Measurements from ENCODE around the gene CDH4.

The CDH4 gene

DNA sequence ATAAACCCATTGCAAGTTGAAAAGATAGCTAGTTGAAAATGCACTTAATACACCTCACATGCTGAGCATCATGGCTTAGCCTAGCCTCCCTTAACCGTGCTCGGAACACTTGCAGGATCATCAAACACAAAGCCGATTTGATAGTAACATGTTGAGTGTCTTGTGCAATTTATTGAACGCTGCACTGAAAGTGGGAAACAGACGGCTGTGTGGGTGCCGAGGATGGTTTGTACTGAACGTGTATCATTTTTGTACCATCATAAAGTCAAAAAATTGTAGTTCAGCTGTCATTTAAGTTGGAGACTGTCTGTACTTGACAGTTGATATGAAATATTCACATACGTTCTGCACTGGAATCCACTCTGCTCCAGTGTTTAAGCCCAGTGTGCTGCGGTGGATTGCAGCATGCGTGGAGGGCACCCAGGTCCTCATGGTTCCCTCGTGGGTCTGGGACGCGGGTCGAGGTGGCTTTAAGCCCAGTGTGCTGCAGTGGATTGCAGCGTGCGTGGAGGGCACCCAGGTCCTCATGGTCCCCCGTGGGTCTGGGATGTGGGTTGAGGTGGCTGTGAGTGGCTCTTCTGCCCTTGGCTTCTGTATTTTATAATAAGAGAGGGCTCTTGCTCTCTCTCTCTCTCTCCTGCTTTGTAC is 77.0 kb downstream of the CDH4 start:
- DNase-seq (ENCODE audit: low read depth): no peak

- no peak for DNase-seq (ENCODE audit: low read depth)
Measured at GRCh38 chr20:61330441-61330840, 78.4 kb downstream of the CDH4 start.

DNA sequence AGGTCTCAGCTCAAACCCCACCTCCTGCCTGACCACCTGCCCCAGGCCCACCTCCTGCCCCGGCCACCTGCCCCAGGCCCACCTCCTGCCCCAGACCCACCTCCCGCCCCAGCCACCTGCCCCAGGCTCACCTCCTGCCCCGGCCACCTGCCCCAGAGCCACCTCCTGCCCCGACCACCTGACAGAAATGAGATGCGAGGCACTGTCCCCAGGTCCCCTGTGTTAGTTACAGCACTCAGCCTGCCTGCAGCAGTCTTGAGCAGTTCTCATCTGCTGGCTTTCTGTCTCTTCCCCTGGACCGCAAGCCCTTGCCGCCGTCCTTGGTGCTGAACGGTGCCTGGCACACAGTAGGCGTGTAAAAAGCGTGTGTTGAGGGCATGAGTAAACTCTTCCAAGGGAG is 79.5 kb downstream of the CDH4 start:
- no peak for DNase-seq (ENCODE audit: low read depth)

- DNase-seq (ENCODE audit: low read depth): no peak
Measured at GRCh38 chr20:61332016-61332975, 80.2 kb downstream of the CDH4 start.

DNA sequence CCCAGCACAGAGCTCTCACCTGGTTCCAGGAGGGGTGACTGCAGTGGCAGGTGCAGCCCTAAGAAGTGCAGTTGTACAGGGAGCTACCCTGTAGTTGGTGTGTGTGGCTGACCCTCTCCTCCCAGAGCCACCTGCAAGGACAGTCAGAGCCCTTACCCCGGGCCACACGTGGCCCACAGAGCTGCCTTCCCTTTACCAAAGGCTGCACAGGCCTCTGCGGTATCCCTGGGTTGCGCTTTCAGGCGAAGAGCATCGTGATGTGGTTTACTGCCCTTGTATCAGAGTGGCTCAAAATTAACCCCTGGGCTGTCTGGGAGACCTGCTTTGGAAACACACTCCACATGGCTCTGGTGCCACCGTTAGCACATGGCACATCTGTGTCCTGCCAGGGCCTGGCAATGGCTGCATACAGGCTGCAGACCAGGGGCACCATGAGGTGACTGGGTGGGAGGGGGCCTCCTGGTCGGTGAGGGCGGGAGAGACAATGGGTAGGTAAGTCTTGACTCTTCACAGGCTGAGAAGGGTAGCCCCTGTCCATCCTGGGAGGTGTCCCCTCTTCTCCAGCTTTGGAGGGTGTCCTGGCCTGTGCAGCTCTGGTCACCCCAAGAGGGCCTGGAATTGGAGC is 81.5 kb downstream of the CDH4 start:
- no peak for DNase-seq (ENCODE audit: low read depth)

- DNase-seq (ENCODE audit: low read depth): no peak
Measured at GRCh38 chr20:61340157-61340556, 88.1 kb downstream of the CDH4 start.

- no peak for DNase-seq (ENCODE audit: low read depth)
Measured at GRCh38 chr20:61341605-61342004, 89.5 kb downstream of the CDH4 start.

DNA sequence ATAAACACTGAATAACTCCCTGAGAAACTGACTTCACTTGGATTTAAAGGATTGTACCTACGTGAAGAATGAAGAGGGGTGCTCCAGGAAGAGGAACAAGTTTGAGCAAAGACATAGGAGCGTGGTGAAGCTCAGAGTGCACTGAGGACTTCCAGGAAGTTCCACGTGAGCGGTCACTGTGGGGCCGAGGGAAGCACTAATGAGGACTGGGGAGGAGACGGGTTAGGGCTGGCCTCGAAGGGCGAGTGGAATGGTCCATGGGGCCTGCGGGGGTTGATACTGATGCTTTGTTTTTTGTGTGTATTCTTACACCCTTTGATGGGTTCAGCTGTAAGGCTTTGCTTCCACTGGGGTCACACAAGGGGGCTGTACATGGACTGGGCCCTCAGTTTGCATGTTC is 91.9 kb downstream of the CDH4 start:
- DNase-seq (ENCODE audit: low read depth): no peak

GRCh38 chr20:61345656-61346055 is 93.6 kb downstream of the CDH4 start:
- DNase-seq (ENCODE audit: low read depth): no peak

DNA sequence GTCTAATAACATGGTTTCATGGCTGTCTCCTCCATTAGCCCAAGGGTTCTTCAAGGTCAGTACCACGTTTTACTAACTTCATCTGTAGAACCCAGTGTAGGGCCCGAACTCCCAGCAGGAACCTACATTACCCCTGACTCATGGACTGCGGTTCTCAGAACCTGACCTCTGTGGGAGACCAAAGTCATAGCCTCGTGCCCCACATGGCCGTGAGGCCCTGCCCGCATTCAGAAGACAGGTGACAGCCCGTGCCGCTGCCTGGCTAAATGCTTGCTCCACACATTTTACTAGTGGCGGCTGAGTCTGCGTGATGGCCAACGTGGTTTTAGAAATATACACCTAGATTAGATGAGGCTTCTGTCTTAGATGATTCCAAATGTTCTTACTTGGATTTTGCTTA is 94.9 kb downstream of the CDH4 start:
- DNase-seq (ENCODE audit: low read depth): no peak

DNA sequence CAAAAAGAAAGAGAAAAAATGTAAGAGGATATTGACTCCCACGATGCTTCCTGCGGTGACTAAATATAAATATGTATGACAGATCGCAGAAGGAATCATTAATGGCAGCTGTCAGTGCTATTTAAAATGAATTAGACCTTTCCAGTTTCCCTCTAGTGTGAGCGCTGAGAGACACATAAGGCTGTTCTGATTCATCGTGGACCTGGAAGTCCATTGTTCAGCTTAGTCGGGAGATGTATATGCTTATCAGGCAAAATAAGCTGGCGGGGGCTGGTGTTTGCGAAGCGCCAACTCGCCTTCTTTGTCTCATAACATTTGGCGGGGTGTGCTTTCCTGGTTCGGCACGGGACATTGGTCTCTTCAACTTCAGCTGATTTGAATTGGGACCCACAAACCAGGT is 95.4 kb downstream of the CDH4 start:
- DNase-seq (ENCODE audit: low read depth): no peak

GRCh38 chr20:61349447-61350165 is 97.5 kb downstream of the CDH4 start:
- DNase-seq (ENCODE audit: low read depth): no peak

- DNase-seq (ENCODE audit: low read depth): no peak
Measured at GRCh38 chr20:61350500-61351250, 98.6 kb downstream of the CDH4 start.

DNA sequence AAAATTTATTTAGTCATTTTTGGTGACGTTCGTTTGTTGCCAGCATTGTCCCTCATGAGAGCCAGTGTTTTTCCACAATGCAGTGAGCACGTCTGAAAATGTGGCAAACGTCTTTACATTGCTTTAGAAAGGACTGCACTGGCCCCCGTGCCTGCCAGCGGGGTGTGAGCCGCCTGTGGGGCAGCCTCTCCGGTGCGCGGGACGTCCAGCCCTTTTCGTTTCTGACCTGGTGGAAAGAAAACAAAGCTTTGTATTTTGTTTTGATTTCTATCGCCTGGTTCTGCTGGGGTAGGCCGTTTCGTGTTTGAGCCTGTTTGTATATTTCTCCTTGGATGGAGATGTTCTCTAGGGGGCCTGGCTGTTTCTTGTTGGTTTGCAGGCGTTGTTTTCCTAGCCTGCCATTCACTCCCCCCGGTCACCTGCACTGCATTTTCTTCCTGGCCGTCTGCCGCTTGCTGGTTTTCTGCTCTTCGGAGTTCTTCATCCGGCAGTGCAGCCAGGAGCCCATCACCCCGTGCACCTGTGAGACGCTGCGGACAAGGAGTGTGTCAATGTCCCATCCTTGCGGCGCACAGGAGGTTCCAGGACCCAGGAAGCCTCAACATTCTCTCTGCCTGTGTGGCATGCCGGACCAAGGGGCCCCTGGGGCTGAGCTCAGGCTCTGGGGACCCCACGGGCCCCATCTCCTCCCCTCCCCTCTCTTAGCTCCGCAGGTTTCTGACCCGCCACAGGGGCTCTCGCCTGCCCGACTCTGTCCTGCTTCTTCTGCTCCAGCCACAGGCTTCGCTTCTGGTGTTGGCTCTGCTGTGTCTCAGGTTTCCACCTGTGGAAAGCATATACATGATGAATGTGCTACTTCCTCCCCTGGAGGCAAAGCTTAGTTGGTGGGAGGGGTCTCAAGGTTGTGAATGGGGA is 100.5 kb downstream of the CDH4 start:
- DNase-seq (ENCODE audit: low read depth): no peak

DNA sequence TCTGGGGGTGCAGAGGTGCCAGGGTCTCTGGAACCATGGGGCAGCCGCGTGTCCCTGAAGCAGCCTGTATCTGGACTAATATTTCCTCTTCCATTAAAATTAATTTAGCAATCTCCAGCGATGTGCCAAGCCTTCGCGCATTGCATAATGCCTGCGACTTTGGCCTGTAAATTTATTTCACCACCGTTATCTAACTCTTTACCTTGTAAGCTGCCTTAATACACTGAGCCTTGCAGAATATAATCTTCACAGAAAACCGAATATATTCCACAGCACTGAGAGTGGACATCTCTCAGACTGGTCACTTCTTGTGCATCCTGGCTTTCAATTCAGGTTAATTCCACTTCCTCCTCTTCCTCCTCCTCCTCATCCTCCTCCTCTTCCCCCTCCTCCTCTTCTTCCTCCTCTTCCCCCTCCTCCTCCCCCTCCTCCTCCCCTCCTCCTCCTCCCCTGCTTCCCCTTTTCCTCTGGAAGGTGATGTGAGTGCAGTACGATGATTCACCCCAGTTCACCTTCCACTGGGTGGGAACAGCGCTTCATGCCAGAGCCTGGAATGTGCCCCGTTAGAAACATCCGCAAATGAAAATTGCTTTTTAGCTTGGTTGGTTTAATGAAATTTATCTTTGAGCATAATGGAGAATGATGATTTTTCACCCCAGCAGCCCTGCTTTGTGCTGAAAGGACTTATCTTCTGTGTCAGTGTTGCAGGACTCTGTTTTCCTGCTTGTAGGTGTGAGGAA is 101.4 kb downstream of the CDH4 start:
- DNase-seq (ENCODE audit: low read depth): peak; percentile 49

DNA sequence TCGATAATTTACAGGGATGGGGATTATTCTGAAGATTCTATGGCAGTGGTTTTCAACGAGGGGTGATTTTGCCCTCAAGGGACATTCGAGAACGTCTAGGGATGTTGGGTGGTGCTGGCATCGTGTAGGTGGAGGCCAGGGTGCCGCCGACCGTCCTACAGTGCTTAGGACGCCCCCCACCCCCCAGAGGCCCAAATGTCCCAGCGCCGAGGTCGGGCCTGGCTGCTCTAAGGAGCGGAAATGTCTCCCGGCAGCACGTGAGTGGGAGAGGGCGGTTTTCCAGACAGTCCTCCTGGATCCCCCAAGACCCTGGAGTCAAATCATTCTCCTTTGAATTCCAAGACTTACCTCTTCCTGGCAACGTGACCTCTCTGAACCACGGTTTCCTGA is 101.9 kb downstream of the CDH4 start:
- no peak for DNase-seq (ENCODE audit: low read depth)

DNA sequence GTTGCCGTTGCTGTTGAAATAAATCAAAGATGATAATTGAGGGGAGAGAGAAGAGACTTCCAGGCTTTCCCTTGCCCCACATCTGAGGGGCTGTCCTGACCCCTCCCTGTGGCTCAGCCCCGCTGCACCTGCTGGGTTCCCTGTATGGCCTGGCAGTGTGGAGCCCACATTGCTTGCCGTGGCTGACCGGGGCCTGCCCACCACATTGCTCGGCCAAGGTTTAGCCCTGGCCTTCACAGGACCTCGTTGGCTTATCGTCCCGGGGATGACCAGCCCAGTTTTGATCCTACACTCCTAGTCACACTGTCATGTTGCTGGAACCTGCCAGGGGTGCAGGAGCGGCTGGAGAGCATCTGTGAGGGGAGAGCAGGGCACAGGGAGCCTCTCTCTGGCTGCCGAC is 102.4 kb downstream of the CDH4 start:
- no peak for DNase-seq (ENCODE audit: low read depth)

DNA sequence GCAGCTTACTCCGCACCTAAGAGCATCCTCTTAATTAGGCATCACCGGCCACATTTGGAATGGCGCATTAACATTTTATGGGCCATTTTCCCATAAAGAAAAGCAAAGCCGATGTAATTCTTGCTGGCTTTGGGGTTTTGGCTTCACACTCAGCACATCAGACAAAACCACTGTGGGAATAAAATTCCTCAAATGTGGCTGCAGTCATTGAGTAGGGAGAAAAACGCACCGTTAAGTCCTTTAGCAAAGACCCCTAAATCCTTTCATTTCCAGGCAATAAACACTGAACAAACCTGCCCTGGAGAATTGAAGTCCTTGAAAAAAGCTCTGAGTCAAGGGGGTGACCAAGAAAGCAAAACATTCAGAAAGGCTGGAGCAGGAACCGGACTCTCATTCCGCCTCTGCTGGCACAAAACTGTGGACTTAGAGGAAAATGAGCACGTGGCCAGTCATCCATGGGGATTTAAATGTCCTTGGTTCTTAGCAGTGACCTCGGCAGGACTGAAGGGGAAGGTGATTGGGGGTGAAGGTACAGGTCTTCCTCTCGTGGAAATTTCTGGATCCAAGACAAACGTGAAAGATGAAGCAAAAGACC is 102.9 kb downstream of the CDH4 start:
- DNase-seq (ENCODE audit: low read depth): no peak

- DNase-seq (ENCODE audit: low read depth): no peak
Measured at GRCh38 chr20:61355585-61355984, 103.5 kb downstream of the CDH4 start.
